PC-9 (cell line): Measurements from ENCODE around the gene GNAS. TPM values are rescaled to one million over a fixed set of nuclear protein-coding genes. Genes with fewer than 3 reads are reported as not detected.

ENCODE experiments used
- BruUV-seq: library from RNA; stranded (reverse); fragments of 400-500 nt; replicated peaks from 2 replicates; lab custom pipeline; 2021; lab: Mats Ljungman, UMichigan
- CTCF ChIA-PET: fragments of 300-600 bp; sonication (Branson Sonifier 250); formaldehyde crosslinking; loops from one replicate; lab custom pipeline; 2022; ENCODE audit warnings: antibody characterized with exemption; lab: Charles Lee
- POLR2A ChIA-PET: fragments of 300-600 bp; sonication (Branson Sonifier 250); formaldehyde crosslinking; loops from one replicate; lab custom pipeline; 2022; ENCODE audit warnings: antibody characterized with exemption; ENCODE audit not compliant: unreplicated experiment; lab: Charles Lee
- DNase-seq, 2 experiments: peaks; one replicate each; pipeline versions ENCODE4 v3.0.0 to v3.0.0-alpha.2; 2015 to 2022; ENCODE audit warnings: mixed read lengths in 1 of 2
- H2AFZ ChIP-seq: fragments of 200-600 bp; sonication (generic); 2 replicates; pipeline ENCODE4 v1.8.1; 2017; ENCODE audit warnings: antibody characterized with exemption
- H3F3A ChIP-seq: fragments of 200-600 bp; sonication (generic); 2 replicates; pipeline ENCODE4 v1.8.1; 2017; ENCODE audit warnings: antibody characterized with exemption, mild to moderate bottlenecking, low read depth; ENCODE audit not compliant: insufficient read depth
- H3K27ac ChIP-seq: fragments of 200-600 bp; sonication (generic); 2 replicates; pipeline ENCODE4 v1.6.1; 2016; ENCODE audit warnings: mixed run types
- H3K27me3 ChIP-seq: fragments of 200-600 bp; sonication (generic); 2 replicates; pipeline ENCODE4 v1.6.1; 2016; ENCODE audit warnings: low read depth, mixed run types; ENCODE audit not compliant: insufficient read depth
- H3K36me3 ChIP-seq: fragments of 200-600 bp; sonication (generic); 2 replicates; pipeline ENCODE4 v1.6.1; 2016; ENCODE audit warnings: low read depth, mixed run types
- H3K4me1 ChIP-seq: fragments of 200-600 bp; sonication (generic); replicated peaks from 2 replicates; pipeline ENCODE4 v1.6.1; 2016; ENCODE audit warnings: mixed run types; ENCODE audit not compliant: insufficient read depth
- H3K4me2 ChIP-seq: fragments of 200-600 bp; sonication (generic); 2 replicates; pipeline ENCODE4 v1.6.1; 2017; ENCODE audit warnings: mixed run types
- H3K4me3 ChIP-seq: fragments of 200-600 bp; sonication (generic); 2 replicates; pipeline ENCODE4 v1.6.1; 2016; ENCODE audit warnings: mixed run types
- H3K79me2 ChIP-seq: fragments of 200-600 bp; sonication (generic); 2 replicates; pipeline ENCODE4 v1.6.1; 2017; ENCODE audit warnings: low read depth, mixed run types
- H3K9me2 ChIP-seq: fragments of 200-600 bp; sonication (generic); 2 replicates; pipeline ENCODE4 v1.8.1; 2017; ENCODE audit warnings: mild to moderate bottlenecking; ENCODE audit not compliant: insufficient read depth
- H3K9me3 ChIP-seq: fragments of 200-600 bp; sonication (generic); 2 replicates; pipeline ENCODE4 v1.8.1; 2016; ENCODE audit warnings: low read depth; ENCODE audit not compliant: insufficient read depth
- H4K20me1 ChIP-seq: fragments of 200-600 bp; sonication (generic); 2 replicates; pipeline ENCODE4 v1.8.1; 2017; ENCODE audit not compliant: insufficient read depth
- EZH2 ChIP-seq: fragments of 200-600 bp; sonication (generic); IDR thresholded peaks from 2 replicates; pipeline ENCODE4 v1.8.0; 2017; ENCODE audit warnings: antibody characterized with exemption, low read depth
- intact Hi-C: fragments of 100-400 bp; cut with micrococcal nuclease; formaldehyde crosslinking; loops from one replicate; pipeline ENCODE4 v1.10.0; 2022; ENCODE audit not compliant: unreplicated experiment
- total RNA-seq: library from RNA; stranded (reverse); gene quantifications from 2 replicates; pipeline ENCODE4 v1.2.3, GENCODE V29; 2021
- TF ChIP-seq, protein P1 (sequence below): fragments of 200-600 bp; sonication (generic); conservative IDR thresholded peaks from 2 replicates; pipeline ENCODE4 v1.6.1; 2017; ENCODE audit warnings: mixed run types, antibody characterized with exemption, mild to moderate bottlenecking, moderate library complexity

Gene GNAS
- total RNA-seq, 1 experiment from 2014 or later: 929 TPM

DNA sequence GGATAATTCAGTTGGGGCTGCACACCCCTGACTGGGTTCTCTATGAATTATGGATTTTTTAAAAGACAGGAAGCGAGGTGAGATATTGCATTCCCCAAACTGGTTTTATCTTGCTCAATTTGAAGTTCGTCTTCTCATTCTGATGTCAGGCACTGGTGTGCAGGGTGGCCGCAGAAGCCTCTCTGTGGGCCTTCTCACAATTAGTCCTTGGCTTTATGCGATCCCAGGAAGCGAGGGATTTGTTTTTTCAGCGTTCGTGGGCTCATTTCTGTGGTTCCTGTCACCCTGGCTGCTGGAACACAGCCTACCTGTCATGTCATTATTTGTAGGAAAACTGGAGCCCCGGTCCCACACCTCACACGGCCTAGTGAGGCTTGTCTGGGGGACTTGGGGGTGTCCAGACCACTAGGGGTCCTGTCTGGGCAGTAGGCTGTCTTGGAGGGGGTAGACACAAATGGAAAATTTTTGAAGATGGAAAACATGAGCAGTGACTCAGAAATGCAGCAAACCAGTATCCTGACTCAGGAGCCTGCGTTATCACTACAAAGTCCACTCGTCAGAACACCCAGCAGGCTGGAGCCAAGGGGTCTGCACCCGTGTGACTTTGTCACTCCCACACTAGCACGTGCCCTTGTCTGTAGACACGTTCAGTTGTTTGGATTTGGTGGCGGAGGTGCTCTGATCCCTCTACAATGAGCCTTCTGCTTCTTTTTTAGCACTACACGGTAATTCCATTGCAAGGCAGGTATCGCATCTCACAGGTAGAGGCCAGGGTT lies 44.1 kb upstream of the GNAS start:
- TF ChIP-seq, protein P1, sequence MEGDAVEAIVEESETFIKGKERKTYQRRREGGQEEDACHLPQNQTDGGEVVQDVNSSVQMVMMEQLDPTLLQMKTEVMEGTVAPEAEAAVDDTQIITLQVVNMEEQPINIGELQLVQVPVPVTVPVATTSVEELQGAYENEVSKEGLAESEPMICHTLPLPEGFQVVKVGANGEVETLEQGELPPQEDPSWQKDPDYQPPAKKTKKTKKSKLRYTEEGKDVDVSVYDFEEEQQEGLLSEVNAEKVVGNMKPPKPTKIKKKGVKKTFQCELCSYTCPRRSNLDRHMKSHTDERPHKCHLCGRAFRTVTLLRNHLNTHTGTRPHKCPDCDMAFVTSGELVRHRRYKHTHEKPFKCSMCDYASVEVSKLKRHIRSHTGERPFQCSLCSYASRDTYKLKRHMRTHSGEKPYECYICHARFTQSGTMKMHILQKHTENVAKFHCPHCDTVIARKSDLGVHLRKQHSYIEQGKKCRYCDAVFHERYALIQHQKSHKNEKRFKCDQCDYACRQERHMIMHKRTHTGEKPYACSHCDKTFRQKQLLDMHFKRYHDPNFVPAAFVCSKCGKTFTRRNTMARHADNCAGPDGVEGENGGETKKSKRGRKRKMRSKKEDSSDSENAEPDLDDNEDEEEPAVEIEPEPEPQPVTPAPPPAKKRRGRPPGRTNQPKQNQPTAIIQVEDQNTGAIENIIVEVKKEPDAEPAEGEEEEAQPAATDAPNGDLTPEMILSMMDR: no peak
- TF ChIP-seq EZH2: no peak
- DNase-seq: no peak
- Histone ChIP-seq H3K4me1 (no peaks in the 10 kb centered on the region), H4K20me1 (no peaks in the 10 kb centered on the region), H3K79me2 (no peaks in the 10 kb centered on the region), H3K4me3 (no peak overlapping the region), H2AFZ (no peak overlapping the region), H3K27me3 (peaks cover 99% of the 10 kb centered on the region), H3K4me2 (no peak overlapping the region), H3K27ac (no peak overlapping the region), H3F3A (no peaks in the 10 kb centered on the region), H3K36me3 (no peaks in the 10 kb centered on the region), H3K9me3 (no peaks in the 10 kb centered on the region), H3K9me2 (no peaks in the 10 kb centered on the region)
- ChIA-PET CTCF (no interaction called here), POLR2A (no interaction called here)
- no TSS peak for BruUV-seq
- intact Hi-C loops: no loop called here

GRCh38 chr20:58810116-58810878 lies 42.2 kb upstream of the GNAS start:
- H3K79me2 ChIP-seq: no peaks in the 10 kb centered on the region
- no peaks in the 10 kb centered on the region for H3F3A ChIP-seq
- no peak overlapping the region for H3K27ac ChIP-seq
- TF ChIP-seq, protein P1: no peak
- TF ChIP-seq EZH2: no peak
- no peaks in the 10 kb centered on the region for H4K20me1 ChIP-seq
- H3K9me2 ChIP-seq: no peaks in the 10 kb centered on the region
- no peak overlapping the region for H3K4me3 ChIP-seq
- no peak overlapping the region for H3K4me2 ChIP-seq
- no peaks in the 10 kb centered on the region for H3K36me3 ChIP-seq
- no peak for DNase-seq
- no TSS peak for BruUV-seq
- ChIA-PET POLR2A (no interaction called here), CTCF (no interaction called here)
- H3K9me3 ChIP-seq: no peaks in the 10 kb centered on the region
- no peaks in the 10 kb centered on the region for H3K4me1 ChIP-seq
- intact Hi-C loops: no loop called here
- peaks cover 99% of the 10 kb centered on the region for H3K27me3 ChIP-seq
- no peak overlapping the region for H2AFZ ChIP-seq

GRCh38 chr20:58810879-58811250 lies 41.7 kb upstream of the GNAS start:
- TF ChIP-seq EZH2: no peak
- TF ChIP-seq, protein P1: no peak
- Histone ChIP-seq H3K79me2 (no peaks in the 10 kb centered on the region), H3F3A (no peaks in the 10 kb centered on the region), H2AFZ (no peak overlapping the region), H3K4me2 (no peak overlapping the region), H3K27ac (no peak overlapping the region), H3K27me3 (peaks cover 94% of the 10 kb centered on the region), H3K9me3 (no peaks in the 10 kb centered on the region), H3K4me3 (no peak overlapping the region), H3K9me2 (no peaks in the 10 kb centered on the region), H3K4me1 (no peaks in the 10 kb centered on the region), H4K20me1 (no peaks in the 10 kb centered on the region), H3K36me3 (no peaks in the 10 kb centered on the region)
- ChIA-PET CTCF (no interaction called here), POLR2A (no interaction called here)
- intact Hi-C loops: no loop called here
- no peak for DNase-seq
- BruUV-seq: no TSS peak
